Activated CD4-positive, alpha-beta T cell treated with anti-CD3 and anti-CD28 coated beads, Interleukin-2, amount 50 U/mL, for 48 hours (primary cell): Measurements from ENCODE around the gene MYBPHL.
"Not testable (repeated sequence)": the region's sequence is repeated elsewhere in the genome, so short reads cannot be mapped to it uniquely, and the experiment has no call there.

ENCODE experiments used
- DNase-seq, 2 experiments: peaks; one replicate each; pipeline ENCODE4 v3.0.0-alpha.2; 2020

The MYBPHL gene

DNA sequence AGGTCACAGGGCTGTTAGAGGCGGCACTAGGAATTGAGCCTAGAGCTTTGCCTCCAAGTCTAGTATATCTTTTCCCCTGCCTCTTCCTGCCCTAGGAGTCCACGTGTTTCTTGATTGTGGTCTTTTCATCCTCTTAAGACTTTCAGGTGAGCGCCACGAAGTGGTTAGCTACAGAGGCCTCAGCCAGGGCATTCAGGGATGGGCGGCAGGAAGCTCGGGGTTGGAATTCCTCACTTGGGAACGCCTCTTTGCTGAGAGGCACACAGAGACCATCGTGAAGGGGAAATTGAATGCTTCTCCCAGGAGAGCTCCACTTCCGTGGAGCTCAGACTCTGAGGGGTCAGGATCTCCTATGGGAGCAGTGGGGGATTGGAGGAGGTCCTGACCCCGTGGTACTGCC is 820 bp downstream of the MYBPHL start:
- not testable (repeated sequence) for DNase-seq

- DNase-seq, result no peak
Observed at GRCh38 chr1:109304226-109304920, 2.4 kb downstream of the MYBPHL start.

DNA sequence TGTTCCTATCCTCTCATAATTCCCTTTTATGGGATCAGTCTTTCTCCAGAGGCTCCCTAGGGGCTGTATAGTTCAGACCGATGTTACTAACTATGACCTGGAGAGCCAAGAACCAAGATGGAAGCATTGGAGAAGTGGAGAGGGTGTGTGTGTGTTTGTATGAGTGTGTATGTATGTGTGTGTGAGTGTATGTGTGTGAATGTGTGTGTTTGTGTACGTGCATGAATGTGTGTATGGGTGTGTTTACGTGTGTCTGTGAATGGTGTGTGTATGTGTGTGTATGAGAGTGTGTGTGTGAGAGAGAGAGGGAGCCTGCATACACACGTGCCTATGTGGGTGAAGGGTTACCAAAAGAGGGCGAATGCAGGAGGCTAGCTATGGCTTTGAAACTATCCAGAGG is 4.9 kb downstream of the MYBPHL start:
- no peak for DNase-seq

- no peak for DNase-seq
Observed at GRCh38 chr1:109300650-109301151, 6.1 kb downstream of the MYBPHL start.

DNA sequence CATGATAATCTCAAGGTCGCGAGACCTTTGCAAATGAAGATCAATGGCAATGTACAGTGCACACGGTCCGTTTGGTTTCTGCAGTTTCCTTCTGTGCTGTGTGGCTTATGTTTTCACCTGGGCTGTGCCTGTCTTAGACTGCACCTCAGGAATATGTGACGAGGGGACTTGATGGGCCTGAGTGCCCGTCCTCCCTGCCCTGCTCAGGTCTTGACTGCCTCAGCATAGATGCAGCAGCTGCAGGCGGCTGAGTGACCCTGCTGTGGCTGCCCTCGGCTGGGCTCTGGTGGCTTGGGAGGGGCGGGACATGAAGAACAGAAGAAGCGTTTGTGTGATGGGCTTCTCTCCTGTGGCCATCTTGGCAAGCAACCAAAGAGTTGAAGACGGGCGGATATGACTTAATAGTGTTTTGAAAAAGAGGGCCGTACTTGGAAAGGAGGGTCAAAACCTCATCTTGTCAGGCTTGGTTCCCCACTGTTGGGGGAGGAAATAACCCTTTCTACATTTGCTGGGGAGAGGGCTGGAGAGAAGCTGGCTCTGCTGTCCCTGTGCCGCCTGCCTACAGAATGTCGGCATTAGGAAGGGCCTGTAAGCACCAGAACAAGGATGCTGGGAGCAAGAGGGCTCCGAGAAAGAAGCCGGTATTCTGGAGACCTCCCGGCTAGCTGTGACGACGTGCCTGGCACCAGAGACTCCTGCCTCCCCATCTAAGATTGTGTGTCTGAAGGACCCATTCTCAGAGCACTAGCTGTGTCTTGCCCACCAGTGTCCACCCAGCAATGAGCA is 7.1 kb downstream of the MYBPHL start:
- no peak for DNase-seq

- DNase-seq, result peak; percentile 18 to 31
Observed at GRCh38 chr1:109298666-109299557, 7.9 kb downstream of the MYBPHL start.

- DNase-seq, result no peak
Observed at GRCh38 chr1:109296782-109297181, 10.0 kb downstream of the MYBPHL start.

DNA sequence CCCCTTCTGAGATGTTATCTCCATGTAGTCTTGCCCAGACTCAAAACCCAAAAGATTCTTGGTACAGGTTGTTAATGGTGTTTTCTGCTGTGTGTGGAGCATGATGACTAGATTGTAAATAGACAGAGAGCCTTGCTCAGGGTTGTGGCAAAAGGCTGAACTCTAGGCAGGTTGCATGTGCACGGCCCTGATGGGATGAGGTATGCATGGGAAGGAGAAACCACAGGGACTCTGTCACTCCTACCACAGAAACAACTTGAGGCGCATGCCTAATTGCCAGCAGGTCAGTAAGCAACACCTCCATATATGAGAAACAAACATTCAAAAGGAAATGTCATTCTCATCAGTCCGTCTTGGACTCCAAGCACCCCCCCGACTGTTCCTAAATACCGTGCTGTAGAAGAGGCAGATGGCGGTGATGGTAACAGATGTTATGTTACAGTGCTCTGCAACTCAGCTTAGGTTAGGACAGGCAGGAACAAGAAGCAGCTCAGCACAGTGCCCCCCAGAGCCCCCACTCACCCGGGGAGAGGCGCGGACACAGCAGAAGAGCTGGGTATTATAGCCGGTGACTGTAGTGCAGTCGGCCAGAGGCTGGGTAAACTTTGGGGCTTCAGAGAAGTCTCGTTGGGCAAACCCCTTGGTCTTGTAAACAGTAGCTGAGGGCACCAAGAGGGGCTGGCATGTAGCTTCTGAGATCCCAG is 10.9 kb downstream of the MYBPHL start:
- no peak for DNase-seq

GRCh38 chr1:109294481-109294880 is 12.3 kb downstream of the MYBPHL start:
- no peak for DNase-seq

DNA sequence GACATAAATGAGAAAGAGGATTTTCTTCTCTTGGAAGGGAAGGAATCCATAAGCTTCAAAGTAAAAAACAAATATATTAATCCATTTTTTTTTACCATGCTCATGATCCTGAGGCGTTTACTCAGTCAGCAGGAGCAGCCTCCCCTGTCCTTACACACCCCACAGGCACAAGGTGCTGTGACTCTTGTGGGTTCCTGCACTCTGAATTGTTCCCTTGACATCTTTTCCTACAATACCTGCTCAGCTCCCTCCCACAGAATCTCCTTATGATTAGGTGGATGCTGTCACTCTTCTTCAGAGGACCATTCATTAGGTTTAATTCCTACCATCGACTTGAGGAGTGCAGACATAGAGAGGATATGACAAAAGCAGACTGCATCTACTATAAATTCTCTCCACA is 13.8 kb downstream of the MYBPHL start:
- DNase-seq, result no peak

DNA sequence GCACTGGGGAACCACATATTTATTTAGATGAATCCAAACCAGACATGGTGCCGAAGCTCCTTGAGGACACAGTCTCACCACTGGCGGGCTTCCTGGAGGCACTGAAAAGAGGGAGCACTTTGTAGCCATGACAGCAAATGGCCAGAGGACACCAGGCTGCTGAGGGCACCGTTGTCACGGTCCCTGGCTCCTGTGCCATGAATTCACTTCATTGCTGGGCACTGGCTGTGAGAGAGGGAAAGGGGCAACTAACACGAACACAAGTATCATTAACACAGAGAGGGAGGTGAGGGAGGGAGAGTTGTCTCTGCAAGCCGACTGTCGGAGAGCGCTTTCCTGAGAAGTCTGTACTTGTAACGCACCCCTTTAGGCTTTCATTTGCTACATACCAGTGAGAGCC is 14.4 kb downstream of the MYBPHL start:
- DNase-seq, result no peak

DNA sequence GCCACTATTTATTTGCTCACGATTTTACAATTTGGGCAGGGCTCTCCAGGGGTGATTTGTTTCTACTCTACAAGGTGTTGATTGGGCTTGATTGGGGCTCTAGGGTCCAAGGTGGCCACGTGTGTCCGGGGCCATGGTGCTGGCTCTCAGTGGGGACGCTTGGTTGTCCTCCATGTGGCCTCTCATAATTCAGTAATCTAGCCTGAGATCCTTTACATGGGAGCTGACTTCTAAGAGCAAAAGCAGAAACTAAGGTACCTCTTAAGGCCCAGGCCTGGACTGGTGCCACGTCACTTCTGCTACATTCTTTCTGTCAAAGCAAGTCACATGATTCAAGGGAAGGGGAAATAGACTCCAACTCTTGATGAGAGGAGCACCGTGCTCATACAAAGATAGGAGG is 15.8 kb downstream of the MYBPHL start:
- no peak for DNase-seq

DNA sequence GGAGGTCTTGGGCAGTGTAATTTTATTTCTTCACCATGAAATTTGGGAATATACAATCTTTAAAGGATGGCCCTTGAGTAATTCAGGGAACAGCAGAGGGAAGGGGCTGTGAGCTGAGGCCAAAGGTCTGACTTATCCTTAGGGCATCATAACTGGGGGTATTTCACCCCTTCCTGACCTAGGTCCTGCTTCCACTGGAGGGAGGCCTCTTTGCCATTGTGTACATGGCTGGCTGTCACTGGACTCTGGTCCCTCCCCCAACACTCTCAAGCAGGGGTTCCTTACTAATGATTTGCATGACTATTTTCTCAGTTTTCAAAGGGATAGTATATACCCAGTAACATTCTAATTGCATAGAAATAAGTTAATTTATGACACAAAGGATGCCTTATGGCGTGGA is 16.7 kb downstream of the MYBPHL start:
- DNase-seq, result no peak

GRCh38 chr1:109286762-109287161 is 20.0 kb downstream of the MYBPHL start:
- DNase-seq, result not testable (repeated sequence)

DNA sequence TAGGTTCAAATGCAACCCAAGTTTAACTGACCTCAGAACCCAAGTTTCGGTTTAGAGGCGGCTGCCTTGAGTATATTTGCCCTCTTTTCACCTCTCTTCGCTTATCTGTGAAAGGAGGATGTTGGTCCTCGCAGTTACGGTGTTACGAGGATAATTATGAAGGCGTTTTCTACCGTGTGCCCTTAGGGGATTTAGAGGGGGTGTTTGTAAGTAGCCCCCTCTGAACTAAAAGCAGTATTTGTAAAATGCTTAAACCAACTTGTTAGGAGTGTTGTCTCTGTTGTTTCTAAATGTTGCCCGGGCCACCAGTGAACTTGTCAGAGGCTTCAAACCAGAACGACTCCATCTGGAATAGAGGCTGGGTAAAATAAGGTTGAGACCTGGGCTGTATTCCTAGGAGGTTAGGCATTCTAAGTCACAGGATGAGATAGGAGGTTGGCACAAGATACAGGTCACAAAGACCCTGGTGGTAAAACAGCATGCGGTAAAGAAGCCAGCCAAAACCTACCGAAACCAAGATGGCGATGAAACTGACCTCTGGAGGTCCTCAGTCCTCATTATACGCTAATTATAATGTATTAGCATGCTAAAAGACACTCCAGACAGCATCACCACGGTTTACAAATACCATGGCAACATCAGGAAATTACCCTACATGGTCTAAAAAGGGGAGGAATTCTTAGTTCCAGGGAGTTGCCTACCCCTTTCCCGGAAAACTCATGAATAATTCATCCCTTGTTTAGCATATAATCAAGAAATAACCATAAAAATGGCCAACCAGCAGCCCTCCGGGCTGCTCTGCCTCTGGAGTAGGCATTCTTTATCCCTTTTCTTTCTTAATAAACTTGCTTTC is 22.8 kb downstream of the MYBPHL start:
- DNase-seq, result no peak

- peak; percentile 92 to 94 for DNase-seq
Observed at GRCh38 chr1:109282952-109283747, 23.7 kb downstream of the MYBPHL start, which contains the start of gene PSRC1. PSRC1 (minus strand) TSS chr1:109283145.

- DNase-seq, result no peak
Observed at GRCh38 chr1:109282497-109282951, 24.3 kb downstream of the MYBPHL start.

- no peak for DNase-seq
Observed at GRCh38 chr1:109281680-109282496, 24.9 kb downstream of the MYBPHL start.

GRCh38 chr1:109280862-109281261 is 25.9 kb downstream of the MYBPHL start:
- no peak for DNase-seq
